HL-60 (cell line): ENCODE measurements around the gene PROZ.

Experiments
- GABPA ChIP-seq: IDR thresholded peaks from 2 replicates; pipeline ENCODE4 v1.6.1; 2012; ENCODE audit warnings: low read depth
- TF ChIP-seq, protein P1 (sequence below): IDR thresholded peaks from one replicate; pipeline ENCODE4 v1.5.1; 2011; ENCODE audit warnings: low read length, control low read depth, inconsistent platforms; ENCODE audit not compliant: insufficient read depth
- TF ChIP-seq, protein P2 (sequence below): IDR thresholded peaks from 2 replicates; pipeline ENCODE4 v1.6.1; 2012; ENCODE audit warnings: low read depth; ENCODE audit not compliant: insufficient replicate concordance

DNA sequence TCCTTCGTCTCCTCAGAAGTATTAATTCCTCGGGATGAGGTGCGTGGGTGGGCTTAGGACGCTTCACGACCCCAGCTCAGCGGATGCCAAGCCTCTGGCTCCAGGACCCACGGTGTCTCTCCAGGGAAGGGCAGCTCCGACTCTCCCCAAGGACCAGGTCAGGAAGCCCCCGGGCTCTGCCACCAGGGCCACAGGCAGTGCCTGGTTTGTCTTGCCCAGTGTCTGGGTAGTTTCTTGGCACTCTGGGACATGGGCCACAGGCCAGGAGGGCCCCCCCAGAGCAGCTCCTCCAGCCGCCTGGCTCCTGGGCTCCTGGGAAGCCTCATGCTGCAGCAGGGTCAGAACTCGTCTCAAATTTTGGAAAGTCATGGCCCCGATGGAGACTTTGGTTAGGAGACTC is 2.5 kb downstream of the PROZ start:
- TF ChIP-seq, protein P1, sequence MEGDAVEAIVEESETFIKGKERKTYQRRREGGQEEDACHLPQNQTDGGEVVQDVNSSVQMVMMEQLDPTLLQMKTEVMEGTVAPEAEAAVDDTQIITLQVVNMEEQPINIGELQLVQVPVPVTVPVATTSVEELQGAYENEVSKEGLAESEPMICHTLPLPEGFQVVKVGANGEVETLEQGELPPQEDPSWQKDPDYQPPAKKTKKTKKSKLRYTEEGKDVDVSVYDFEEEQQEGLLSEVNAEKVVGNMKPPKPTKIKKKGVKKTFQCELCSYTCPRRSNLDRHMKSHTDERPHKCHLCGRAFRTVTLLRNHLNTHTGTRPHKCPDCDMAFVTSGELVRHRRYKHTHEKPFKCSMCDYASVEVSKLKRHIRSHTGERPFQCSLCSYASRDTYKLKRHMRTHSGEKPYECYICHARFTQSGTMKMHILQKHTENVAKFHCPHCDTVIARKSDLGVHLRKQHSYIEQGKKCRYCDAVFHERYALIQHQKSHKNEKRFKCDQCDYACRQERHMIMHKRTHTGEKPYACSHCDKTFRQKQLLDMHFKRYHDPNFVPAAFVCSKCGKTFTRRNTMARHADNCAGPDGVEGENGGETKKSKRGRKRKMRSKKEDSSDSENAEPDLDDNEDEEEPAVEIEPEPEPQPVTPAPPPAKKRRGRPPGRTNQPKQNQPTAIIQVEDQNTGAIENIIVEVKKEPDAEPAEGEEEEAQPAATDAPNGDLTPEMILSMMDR = no peak
- TF ChIP-seq, protein P2, sequence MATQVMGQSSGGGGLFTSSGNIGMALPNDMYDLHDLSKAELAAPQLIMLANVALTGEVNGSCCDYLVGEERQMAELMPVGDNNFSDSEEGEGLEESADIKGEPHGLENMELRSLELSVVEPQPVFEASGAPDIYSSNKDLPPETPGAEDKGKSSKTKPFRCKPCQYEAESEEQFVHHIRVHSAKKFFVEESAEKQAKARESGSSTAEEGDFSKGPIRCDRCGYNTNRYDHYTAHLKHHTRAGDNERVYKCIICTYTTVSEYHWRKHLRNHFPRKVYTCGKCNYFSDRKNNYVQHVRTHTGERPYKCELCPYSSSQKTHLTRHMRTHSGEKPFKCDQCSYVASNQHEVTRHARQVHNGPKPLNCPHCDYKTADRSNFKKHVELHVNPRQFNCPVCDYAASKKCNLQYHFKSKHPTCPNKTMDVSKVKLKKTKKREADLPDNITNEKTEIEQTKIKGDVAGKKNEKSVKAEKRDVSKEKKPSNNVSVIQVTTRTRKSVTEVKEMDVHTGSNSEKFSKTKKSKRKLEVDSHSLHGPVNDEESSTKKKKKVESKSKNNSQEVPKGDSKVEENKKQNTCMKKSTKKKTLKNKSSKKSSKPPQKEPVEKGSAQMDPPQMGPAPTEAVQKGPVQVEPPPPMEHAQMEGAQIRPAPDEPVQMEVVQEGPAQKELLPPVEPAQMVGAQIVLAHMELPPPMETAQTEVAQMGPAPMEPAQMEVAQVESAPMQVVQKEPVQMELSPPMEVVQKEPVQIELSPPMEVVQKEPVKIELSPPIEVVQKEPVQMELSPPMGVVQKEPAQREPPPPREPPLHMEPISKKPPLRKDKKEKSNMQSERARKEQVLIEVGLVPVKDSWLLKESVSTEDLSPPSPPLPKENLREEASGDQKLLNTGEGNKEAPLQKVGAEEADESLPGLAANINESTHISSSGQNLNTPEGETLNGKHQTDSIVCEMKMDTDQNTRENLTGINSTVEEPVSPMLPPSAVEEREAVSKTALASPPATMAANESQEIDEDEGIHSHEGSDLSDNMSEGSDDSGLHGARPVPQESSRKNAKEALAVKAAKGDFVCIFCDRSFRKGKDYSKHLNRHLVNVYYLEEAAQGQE = no peak
- TF ChIP-seq GABPA = no peak
